Glomerular visceral epithelial cell (primary cell): ENCODE results near the gene KRT3.
"Not testable (repeated sequence)": the region's sequence is repeated elsewhere in the genome, so short reads cannot be mapped to it uniquely, and the experiment has no call there.

ENCODE experiments used
- DNase-seq: peaks from one replicate; pipeline ENCODE4 v3.0.0-alpha.2; 2016; ENCODE audit errors: extremely low spot score

KRT3 gene

GRCh38 chr12:52798003-52798670 is 2.2 kb upstream of the KRT3 start:
- DNase-seq, result peak; percentile 69

DNA sequence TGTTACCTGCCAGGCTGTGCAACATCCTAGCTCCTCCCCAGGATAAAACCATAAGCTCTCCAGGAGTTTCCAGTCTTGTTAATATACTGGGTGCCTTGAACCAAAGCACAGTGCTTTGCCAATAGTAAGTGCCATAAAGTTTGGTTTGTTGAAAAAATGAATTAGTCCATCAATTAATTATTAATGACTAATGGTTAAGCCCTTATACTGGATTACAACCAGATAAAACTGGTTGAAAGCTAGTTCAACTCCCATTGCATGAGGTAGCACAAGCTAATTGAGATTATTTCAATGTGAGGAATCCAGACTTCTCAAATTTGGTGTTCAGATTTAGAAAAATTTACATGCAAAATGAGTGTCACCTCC is 1.6 kb upstream of the KRT3 start:
- DNase-seq, result no peak

DNA sequence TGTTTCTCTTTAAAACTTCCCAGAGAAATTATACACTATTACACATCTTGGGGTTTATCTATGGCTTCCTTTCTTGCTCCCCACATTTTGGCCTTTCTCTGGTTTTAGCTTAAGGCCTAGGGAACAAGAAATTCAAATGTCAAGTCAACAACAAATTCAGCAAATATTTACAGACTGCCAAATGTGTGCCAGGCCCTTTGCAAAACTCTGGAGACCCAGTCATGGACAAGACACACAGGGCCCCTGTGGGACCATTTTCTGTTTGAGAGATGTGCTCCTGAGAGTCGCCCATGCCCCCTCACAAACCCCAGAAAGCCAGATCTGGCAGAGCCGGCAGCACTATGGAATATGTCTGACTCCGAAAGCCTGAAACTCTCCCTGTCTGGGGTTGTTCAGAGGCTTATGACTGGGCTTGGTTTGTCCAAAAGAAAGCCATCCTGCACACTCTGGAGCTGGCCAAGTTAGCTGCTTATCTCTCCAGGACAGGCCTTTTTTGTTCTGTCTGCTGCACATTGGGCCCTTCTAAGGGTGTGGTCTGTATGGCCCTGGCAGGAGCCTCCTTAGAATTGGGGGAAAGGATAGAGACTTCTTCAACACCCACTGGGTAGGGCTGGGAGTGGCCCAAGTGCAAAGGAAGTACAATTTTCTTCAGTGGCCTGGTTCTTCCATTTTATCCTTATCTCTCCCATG is 1.1 kb upstream of the KRT3 start:
- no peak for DNase-seq

DNA sequence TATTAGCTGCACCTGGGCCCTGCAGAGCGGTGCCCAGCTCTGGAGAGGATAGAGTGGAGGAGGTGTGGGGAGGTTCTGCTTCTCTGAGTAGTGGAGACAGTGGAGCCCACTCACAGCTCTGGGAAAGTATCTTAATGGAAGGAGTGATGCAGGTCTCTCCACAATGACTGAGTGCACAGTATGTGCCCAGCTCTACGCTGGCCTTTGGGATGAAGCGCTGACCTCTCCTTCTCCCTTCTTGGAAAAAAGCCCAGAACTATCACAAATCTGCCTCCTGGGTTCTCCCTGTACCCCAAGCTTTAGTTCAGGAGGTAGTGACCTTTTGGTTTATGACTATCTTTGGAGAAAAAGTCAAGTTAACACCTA is 495 bp upstream of the KRT3 start:
- DNase-seq, result no peak

DNA sequence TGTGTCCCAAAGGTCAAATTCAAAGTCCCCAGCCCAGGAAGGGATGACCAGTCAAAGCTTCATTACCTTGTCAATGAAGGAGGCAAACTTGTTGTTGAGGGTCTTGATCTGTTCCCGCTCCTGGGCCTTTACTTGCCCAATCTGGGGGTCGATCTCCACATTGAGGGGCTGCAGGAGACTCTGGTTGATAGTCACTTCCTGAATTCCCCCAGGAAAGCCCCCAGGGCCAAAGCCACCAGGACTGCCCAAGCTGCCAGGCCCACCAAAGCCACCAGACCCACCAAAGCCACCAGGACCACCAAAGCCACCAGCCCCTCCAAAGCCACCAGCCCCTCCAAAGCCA is 614 bp downstream of the KRT3 start:
- DNase-seq, result not testable (repeated sequence)

- DNase-seq, result peak; percentile 33
Measured at GRCh38 chr12:52794479-52795331, 1.2 kb downstream of the KRT3 start.

- no peak for DNase-seq
Measured at GRCh38 chr12:52792185-52793029, 3.5 kb downstream of the KRT3 start.

GRCh38 chr12:52791271-52792184 is 4.4 kb downstream of the KRT3 start:
- peak; percentile 20 for DNase-seq

GRCh38 chr12:52790427-52791270 is 5.3 kb downstream of the KRT3 start:
- no peak for DNase-seq

GRCh38 chr12:52789637-52790426 is 6.1 kb downstream of the KRT3 start:
- no peak for DNase-seq

- DNase-seq, result no peak
Measured at GRCh38 chr12:52788876-52789636, 6.9 kb downstream of the KRT3 start.

GRCh38 chr12:52788192-52788875 is 7.6 kb downstream of the KRT3 start:
- DNase-seq, result no peak

GRCh38 chr12:52787324-52788191 is 8.4 kb downstream of the KRT3 start:
- DNase-seq, result no peak

- no peak for DNase-seq
Measured at GRCh38 chr12:52784909-52785308, 11.0 kb downstream of the KRT3 start.

GRCh38 chr12:52783563-52784316 is 12.2 kb downstream of the KRT3 start:
- no peak for DNase-seq

GRCh38 chr12:52782502-52782901 is 13.4 kb downstream of the KRT3 start:
- DNase-seq, result no peak
